ENCODE data around the gene CD2BP2. TPM values are rescaled to one million over a fixed set of nuclear protein-coding genes. Genes with fewer than 3 reads are reported as not detected.

The CD2BP2 gene
- total RNA-seq, 1 experiment from 2014 or later = 72.5 TPM

- TF ChIP-seq EZH2 (IDR thresholded peaks at IDR 0.05; ENCODE audit: borderline replicate concordance, low read depth, low read length, poor library complexity, severe bottlenecking) (no peak), CTCF (conservative IDR thresholded peaks at IDR 0.05; ENCODE audit: low read depth, low read length) (no peak)
- peaks cover 13% of the 10 kb centered on the region for H3K4me1 ChIP-seq (ENCODE audit: insufficient read depth, low read length, poor library complexity, severe bottlenecking)
- H3K9me3 ChIP-seq (ENCODE audit: low read depth, low read length, poor library complexity, severe bottlenecking) = no peaks in the 10 kb centered on the region
- ChIA-PET CTCF (no interaction called here), POLR2A (ENCODE audit: low non-redundant PET) (no interaction called here)
- H3K36me3 ChIP-seq (ENCODE audit: insufficient read depth, low read length, poor library complexity, severe bottlenecking) = peaks cover 41% of the 10 kb centered on the region
- no TSS peak for BruUV-seq (replicated peaks)
- no peak for DNase-seq (ENCODE audit: low spot score)
- intact Hi-C loops (cut with micrococcal nuclease; ENCODE audit: unreplicated experiment) = no loop called here
- no peaks in the 10 kb centered on the region for H3K27me3 ChIP-seq (replicated peaks; ENCODE audit: insufficient read depth, low read depth, low read length, poor library complexity)
- H3K4me3 ChIP-seq (ENCODE audit: low read depth, low read length, poor library complexity, severe bottlenecking) = no peak overlapping the region
- no peak overlapping the region for H3K27ac ChIP-seq (ENCODE audit: low read depth, low read length, poor library complexity, severe bottlenecking)
These were observed 2.1 kb upstream of the CD2BP2 start for GRCh38 chr16:30357085-30357714.

- CTCF ChIA-PET = no interaction called here
- POLR2A ChIA-PET (ENCODE audit: low non-redundant PET) = no interaction called here
- Histone ChIP-seq H3K9me3 (ENCODE audit: low read depth, low read length, poor library complexity, severe bottlenecking) (no peaks in the 10 kb centered on the region), H3K36me3 (ENCODE audit: insufficient read depth, low read length, poor library complexity, severe bottlenecking) (peaks cover 47% of the 10 kb centered on the region), H3K27me3 (replicated peaks; ENCODE audit: insufficient read depth, low read depth, low read length, poor library complexity) (no peaks in the 10 kb centered on the region), H3K4me3 (ENCODE audit: low read depth, low read length, poor library complexity, severe bottlenecking) (peak overlapping the region; percentile 98), H3K4me1 (ENCODE audit: insufficient read depth, low read length, poor library complexity, severe bottlenecking) (peaks cover 13% of the 10 kb centered on the region), H3K27ac (ENCODE audit: low read depth, low read length, poor library complexity, severe bottlenecking) (peak overlapping the region; percentile 94)
- intact Hi-C loops (cut with micrococcal nuclease; ENCODE audit: unreplicated experiment) = no loop called here
- no peak for DNase-seq (ENCODE audit: low spot score)
- TF ChIP-seq CTCF (conservative IDR thresholded peaks at IDR 0.05; ENCODE audit: low read depth, low read length) = no peak
- no TSS peak for BruUV-seq (replicated peaks)
These were observed 1.4 kb upstream of the CD2BP2 start for GRCh38 chr16:30356401-30357084.

DNA sequence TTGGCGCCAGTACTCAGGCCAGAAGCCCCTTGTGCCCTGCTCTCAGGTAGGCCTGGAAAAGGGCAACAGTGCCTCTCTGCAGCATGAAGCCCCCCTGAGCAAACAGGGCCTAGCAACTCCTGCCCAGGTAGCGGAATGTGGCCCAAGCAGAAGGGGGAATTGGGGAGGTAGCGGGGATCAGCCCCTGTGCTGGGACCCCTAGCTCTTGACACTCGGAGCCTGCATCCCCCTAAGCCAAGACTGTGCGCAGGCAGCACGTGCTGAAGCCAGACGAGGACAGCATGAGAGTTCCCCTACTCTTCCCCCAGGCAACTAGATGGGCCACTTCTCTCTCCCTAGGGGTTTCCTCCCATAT, 823 bp upstream of the CD2BP2 start:
- intact Hi-C loops (cut with micrococcal nuclease; ENCODE audit: unreplicated experiment) = no loop called here
- peaks cover 13% of the 10 kb centered on the region for H3K4me1 ChIP-seq (ENCODE audit: insufficient read depth, low read length, poor library complexity, severe bottlenecking)
- TF ChIP-seq CTCF (conservative IDR thresholded peaks at IDR 0.05; ENCODE audit: low read depth, low read length) = no peak
- no peak for TF ChIP-seq EZH2 (IDR thresholded peaks at IDR 0.05; ENCODE audit: borderline replicate concordance, low read depth, low read length, poor library complexity, severe bottlenecking)
- peak overlapping the region; percentile 94 for H3K27ac ChIP-seq (ENCODE audit: low read depth, low read length, poor library complexity, severe bottlenecking)
- CTCF ChIA-PET = no interaction called here
- peak overlapping the region; percentile 98 for H3K4me3 ChIP-seq (ENCODE audit: low read depth, low read length, poor library complexity, severe bottlenecking)
- H3K9me3 ChIP-seq (ENCODE audit: low read depth, low read length, poor library complexity, severe bottlenecking) = no peaks in the 10 kb centered on the region
- peaks cover 53% of the 10 kb centered on the region for H3K36me3 ChIP-seq (ENCODE audit: insufficient read depth, low read length, poor library complexity, severe bottlenecking)
- POLR2A ChIA-PET (ENCODE audit: low non-redundant PET) = interaction anchor here (0.6 kb wide), 1 partner anchor 49 kb away, joined by 7 read pairs; no protein-coding TSS in a partner anchor
- BruUV-seq (replicated peaks) = no TSS peak
- no peaks in the 10 kb centered on the region for H3K27me3 ChIP-seq (replicated peaks; ENCODE audit: insufficient read depth, low read depth, low read length, poor library complexity)
- no peak for DNase-seq (ENCODE audit: low spot score)

All from A673 (cell line).